Choroid plexus epithelial cell (primary cell): Measurements from ENCODE around the gene ZNF844.

Experiments used
- DNase-seq: peaks from one replicate; pipeline ENCODE4 v3.0.0-alpha.2; 2010; ENCODE audit warnings: low read depth
- H3K4me3 ChIP-seq: 2 replicates; pipeline ENCODE4 v1.5.1; 2011; ENCODE audit warnings: low read depth, mild to moderate bottlenecking, control low read depth, low read length, moderate library complexity
- TF ChIP-seq, protein P1 (sequence below): conservative IDR thresholded peaks from 2 replicates; pipeline ENCODE4 v1.5.1; 2011; ENCODE audit warnings: low read depth, mild to moderate bottlenecking, control low read depth, inconsistent platforms, low read length, moderate library complexity

The ZNF844 gene

DNA sequence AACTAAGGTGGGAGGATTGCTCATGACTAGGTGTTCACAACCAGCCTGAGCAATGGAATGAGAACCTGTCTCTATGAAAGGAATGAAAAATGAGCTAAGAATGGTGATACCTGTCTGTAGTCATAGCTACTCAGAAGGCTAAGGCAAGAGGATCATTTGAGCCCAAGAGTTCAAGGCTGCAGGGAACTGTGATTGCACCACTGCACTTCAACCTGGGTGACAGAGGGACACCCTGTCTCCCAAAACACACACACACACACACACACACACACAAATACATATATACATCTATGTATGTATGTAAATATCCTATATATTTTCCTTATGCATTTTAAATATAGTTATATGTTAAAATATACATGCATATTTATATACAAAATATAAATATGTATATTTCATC lies 21.6 kb upstream of the ZNF844 start:
- DNase-seq, result no peak
- H3K4me3 ChIP-seq, result no peak overlapping the region
- TF ChIP-seq, protein P1, sequence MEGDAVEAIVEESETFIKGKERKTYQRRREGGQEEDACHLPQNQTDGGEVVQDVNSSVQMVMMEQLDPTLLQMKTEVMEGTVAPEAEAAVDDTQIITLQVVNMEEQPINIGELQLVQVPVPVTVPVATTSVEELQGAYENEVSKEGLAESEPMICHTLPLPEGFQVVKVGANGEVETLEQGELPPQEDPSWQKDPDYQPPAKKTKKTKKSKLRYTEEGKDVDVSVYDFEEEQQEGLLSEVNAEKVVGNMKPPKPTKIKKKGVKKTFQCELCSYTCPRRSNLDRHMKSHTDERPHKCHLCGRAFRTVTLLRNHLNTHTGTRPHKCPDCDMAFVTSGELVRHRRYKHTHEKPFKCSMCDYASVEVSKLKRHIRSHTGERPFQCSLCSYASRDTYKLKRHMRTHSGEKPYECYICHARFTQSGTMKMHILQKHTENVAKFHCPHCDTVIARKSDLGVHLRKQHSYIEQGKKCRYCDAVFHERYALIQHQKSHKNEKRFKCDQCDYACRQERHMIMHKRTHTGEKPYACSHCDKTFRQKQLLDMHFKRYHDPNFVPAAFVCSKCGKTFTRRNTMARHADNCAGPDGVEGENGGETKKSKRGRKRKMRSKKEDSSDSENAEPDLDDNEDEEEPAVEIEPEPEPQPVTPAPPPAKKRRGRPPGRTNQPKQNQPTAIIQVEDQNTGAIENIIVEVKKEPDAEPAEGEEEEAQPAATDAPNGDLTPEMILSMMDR, result no peak

DNA sequence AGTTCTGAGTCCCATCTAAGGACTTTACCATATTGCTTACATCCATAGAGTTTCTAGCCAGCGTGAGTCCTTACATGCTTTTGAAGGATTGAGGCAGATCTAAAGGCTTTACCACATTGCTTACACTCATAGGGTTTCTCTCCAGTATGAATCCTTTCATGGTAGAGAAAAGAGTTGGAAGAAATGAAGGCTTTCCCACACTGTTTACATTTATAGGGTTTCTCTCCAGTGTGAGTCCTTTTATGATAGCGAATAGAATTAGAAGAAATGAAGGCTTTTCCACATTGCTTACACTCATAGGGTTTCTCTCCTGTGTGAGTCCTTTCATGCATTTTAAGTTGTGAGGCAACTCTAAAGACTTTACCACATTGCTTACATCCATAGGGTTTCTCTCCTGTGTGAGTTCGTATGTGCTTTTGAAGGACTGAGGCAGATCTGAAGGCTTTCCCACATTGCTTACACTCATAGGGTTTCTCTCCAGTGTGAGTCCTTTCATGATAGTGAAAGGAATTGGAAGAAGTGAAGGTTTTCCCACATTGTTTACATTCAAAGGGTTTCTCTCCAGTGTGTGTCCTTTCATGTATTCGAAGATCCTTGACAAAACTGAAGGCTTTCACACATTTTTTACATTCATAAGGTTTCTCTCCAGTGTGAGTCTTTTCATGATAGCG lies 20.6 kb upstream of the ZNF844 start:
- no peak for DNase-seq
- TF ChIP-seq, protein P1, result no peak
- no peak overlapping the region for H3K4me3 ChIP-seq

DNA sequence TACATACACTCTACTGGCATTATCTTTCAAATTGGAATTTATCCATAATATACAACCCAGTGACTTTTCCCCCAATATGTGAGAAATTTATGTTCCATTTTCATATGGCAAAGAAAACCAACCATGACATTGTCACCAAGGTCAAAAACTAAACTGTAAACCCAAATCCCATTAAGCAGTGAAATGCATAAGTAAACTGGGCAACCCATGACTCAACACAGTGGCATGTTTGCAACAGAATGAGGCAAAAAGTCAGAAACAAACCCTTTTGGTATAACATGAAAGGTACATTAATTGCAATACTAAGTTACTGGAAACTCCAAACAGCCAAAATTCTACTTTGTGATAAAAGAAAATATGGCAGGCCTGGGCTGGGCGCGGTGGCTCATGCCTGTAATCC lies 16.7 kb upstream of the ZNF844 start:
- no peak overlapping the region for H3K4me3 ChIP-seq
- TF ChIP-seq, protein P1, result no peak
- no peak for DNase-seq

DNA sequence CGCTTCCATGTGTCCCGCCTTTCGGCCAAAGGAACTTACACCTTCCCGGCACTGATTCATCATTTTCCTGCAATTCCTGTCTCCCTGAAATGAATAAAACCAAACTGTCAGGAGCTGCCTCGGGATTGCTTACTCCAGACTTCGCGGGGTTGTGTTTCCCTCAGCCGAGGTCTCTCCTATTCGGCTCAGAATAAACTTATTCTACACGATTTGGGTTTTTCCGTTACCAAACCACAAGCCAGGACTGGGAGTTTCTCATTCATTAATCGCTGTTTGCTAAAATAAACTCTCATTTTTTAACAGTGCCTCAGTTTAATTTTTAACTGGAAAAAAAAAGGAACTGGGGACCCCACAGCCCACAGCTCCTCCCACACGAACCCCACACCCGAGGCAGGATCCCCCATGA lies 12.4 kb upstream of the ZNF844 start:
- TF ChIP-seq, protein P1, result no peak
- no peak for DNase-seq
- H3K4me3 ChIP-seq, result peak overlapping the region; percentile 62

DNA sequence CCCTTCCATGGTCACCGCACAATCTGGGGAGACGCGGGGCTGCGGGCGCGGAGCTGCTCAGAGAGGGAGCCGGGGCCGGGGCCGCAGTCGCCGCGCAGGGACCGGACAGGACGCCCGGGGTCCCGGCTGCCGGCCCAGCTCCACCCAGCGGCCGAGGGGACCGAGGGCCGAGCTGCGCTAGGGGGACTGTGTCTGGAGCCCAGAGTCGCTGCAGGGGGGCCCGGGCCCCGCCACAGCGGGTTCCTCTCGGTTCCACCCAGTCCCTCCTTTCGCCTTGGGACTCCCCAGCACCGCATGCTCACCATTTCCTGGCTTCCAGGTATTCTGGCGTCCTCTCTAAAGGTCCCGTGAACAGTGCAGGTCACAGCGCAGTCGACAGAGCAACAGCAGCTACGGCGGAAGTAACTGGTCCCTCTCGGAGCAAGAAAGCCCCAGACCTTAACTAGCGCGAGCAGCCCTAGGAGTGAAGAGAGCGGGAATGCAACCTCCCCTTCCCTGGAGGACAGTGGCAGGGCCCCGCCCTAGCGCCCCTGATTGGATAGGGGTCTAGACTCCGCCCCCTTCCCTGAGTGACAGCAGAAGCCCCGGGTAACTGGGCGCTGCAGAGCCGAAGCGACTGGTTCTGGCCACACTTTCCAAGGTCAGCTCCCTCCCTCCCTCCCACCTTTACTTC lies 11.9 kb upstream of the ZNF844 start, which contains the start of gene ZNF878:
TSS of gene ZNF878 (minus strand) at position 465 of the 673 bp plus-strand sequence. CDS start at position 305, 160 bp downstream.
- TF ChIP-seq, protein P1, result no peak
- H3K4me3 ChIP-seq, result peak within 1 kb of the TSS; percentile 62
- peak; percentile 82 for DNase-seq

DNA sequence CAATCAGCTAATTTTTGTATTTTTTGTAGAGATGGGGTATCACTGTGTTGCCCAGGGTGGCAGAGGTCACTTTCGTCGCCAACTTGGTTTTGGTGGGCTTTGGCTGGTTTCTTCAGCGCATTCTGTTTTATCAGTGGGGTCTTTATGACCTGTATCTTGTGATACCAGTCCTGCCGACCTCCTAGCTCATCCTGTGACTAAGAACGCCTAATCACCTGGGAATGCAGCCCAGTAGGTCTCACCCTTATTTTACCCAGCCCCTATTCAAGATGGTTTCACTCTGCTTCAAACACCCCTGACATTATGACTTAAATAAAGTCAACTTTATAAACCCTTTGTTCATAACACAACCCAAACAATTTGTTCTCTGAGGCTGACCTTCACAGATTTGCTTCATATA lies 8.7 kb upstream of the ZNF844 start:
- no peak for DNase-seq
- TF ChIP-seq, protein P1, result no peak

More for the DNA sequence above, 8.7 kb upstream of the ZNF844 start:
- H3K4me3 ChIP-seq, result no peak overlapping the region
